Glutamatergic neuron (in vitro differentiated cells): Measurements from ENCODE around the gene MAGI1. TPM values are rescaled to one million over a fixed set of nuclear protein-coding genes. Genes with fewer than 3 reads are reported as not detected.
"Not testable (repeated sequence)": the region's sequence is repeated elsewhere in the genome, so short reads cannot be mapped to it uniquely, and the experiment has no call there.

Experiments used
- DNase-seq: peaks from one replicate; pipeline ENCODE4 v3.0.0; 2022
- H3K27ac Mint-ChIP-seq: one replicate; pipeline ENCODE4 v1.8.0; 2020; ENCODE audit warnings: mild to moderate bottlenecking, mixed read lengths, inconsistent platforms; ENCODE audit not compliant: unreplicated experiment
- H3K27me3 Mint-ChIP-seq: one replicate; pipeline ENCODE4 v1.8.0; 2020; ENCODE audit warnings: mild to moderate bottlenecking, moderate library complexity, mixed read lengths, inconsistent platforms; ENCODE audit not compliant: unreplicated experiment
- H3K36me3 Mint-ChIP-seq: one replicate; pipeline ENCODE4 v1.8.0; 2020; ENCODE audit warnings: mild to moderate bottlenecking, mixed read lengths, inconsistent platforms; ENCODE audit not compliant: unreplicated experiment
- H3K4me1 Mint-ChIP-seq: one replicate; pipeline ENCODE4 v1.8.0; 2020; ENCODE audit warnings: mild to moderate bottlenecking, low read depth, mixed read lengths, inconsistent platforms; ENCODE audit not compliant: unreplicated experiment
- H3K4me3 Mint-ChIP-seq: one replicate; pipeline ENCODE4 v1.8.0; 2020; ENCODE audit warnings: mild to moderate bottlenecking, mixed read lengths, inconsistent platforms; ENCODE audit not compliant: unreplicated experiment
- H3K9me3 Mint-ChIP-seq: one replicate; pipeline ENCODE4 v1.8.0; 2020; ENCODE audit warnings: mild to moderate bottlenecking, moderate library complexity, mixed read lengths, inconsistent platforms; ENCODE audit not compliant: unreplicated experiment
- CTCF ChIP-seq: fragments of 200-600 bp; sonication (generic); IDR thresholded peaks from one replicate; pipeline ENCODE4 v1.5.0; 2021; ENCODE audit not compliant: partially characterized antibody, unreplicated experiment
- total RNA-seq: library from RNA; stranded (reverse); fragmentation: NEBNext Ultra II Directional; extraction: Animal tissue kit (Norgen Biotek cat#: 25700); gene quantifications from one replicate; pipeline ENCODE4 v1.2.1, GENCODE V29; 2021; ENCODE audit not compliant: unreplicated experiment

MAGI1 gene
- total RNA-seq, 1 donor from 2014 or later: 46.5 TPM

- H3K27ac Mint-ChIP-seq: no peak overlapping the region
- TF ChIP-seq CTCF: no peak
- H3K27me3 Mint-ChIP-seq: no peaks in the 10 kb centered on the region
- no peaks in the 10 kb centered on the region for H3K36me3 Mint-ChIP-seq
- H3K4me1 Mint-ChIP-seq: peaks cover 13% of the 10 kb centered on the region
- DNase-seq: no peak
- H3K9me3 Mint-ChIP-seq: no peaks in the 10 kb centered on the region
- no peak overlapping the region for H3K4me3 Mint-ChIP-seq
Observed at GRCh38 chr3:65728138-65728537, 310.6 kb downstream of the MAGI1 start.

DNA sequence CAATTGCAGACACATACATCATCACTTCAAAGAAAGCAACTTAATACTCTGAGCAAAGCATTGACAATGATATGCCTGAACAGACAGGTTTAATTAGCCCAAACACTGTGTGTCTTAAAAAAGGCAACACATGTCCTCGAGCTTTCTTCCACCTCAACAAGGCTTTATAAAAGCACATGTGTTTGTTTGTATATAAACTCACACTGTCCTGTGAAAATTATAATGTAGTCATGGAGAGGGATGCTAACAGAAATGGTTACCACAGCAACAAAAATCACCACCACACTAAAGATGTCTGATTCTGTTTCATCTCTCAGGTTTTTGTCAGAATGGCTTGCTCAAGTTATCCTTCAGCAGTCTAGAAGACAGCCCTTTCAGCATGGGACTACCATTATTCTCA is 314.7 kb downstream of the MAGI1 start:
- TF ChIP-seq CTCF: no peak
- no peak overlapping the region for H3K27ac Mint-ChIP-seq

GRCh38 chr3:65723011-65723410 is 315.7 kb downstream of the MAGI1 start:
- DNase-seq: no peak
- H3K27ac Mint-ChIP-seq: no peak overlapping the region
- no peaks in the 10 kb centered on the region for H3K9me3 Mint-ChIP-seq
- no peak for TF ChIP-seq CTCF
- no peak overlapping the region for H3K4me3 Mint-ChIP-seq
- peaks cover 4% of the 10 kb centered on the region for H3K27me3 Mint-ChIP-seq
- no peaks in the 10 kb centered on the region for H3K36me3 Mint-ChIP-seq
- H3K4me1 Mint-ChIP-seq: peaks cover 2% of the 10 kb centered on the region

More for the DNA sequence above, 314.7 kb downstream of the MAGI1 start:
- Mint-ChIP-seq H3K9me3 (no peaks in the 10 kb centered on the region), H3K4me3 (no peak overlapping the region), H3K36me3 (no peaks in the 10 kb centered on the region), H3K27me3 (peaks cover 4% of the 10 kb centered on the region), H3K4me1 (peaks cover 7% of the 10 kb centered on the region)
- no peak for DNase-seq

- no peak for DNase-seq
- Mint-ChIP-seq H3K4me3 (no peak overlapping the region), H3K36me3 (no peaks in the 10 kb centered on the region), H3K27ac (no peak overlapping the region), H3K27me3 (peaks cover 4% of the 10 kb centered on the region), H3K4me1 (peaks cover 1% of the 10 kb centered on the region), H3K9me3 (no peaks in the 10 kb centered on the region)
- no peak for TF ChIP-seq CTCF
Observed at GRCh38 chr3:65720989-65721737, 317.6 kb downstream of the MAGI1 start.

DNA sequence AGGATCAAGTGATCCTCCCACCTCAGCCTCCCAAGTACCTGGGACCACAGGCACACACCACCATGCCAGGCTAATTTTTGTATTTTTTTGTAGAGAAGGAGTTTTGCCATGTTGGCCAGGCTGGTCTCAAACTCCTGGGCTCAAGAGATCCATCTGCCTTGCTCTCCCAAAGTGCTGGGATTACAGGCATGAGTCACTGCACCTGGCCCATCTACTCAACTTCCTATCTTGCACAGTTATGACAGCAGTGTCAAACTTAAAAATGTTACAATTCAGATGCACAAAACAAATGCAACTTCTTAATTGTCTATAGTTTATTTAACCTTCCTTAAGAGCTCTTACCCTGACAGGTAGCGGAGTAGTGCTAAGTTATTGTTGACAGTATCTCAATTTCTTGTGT is 319.1 kb downstream of the MAGI1 start:
- not testable (repeated sequence) for H3K27me3 Mint-ChIP-seq, H3K36me3 Mint-ChIP-seq, DNase-seq, H3K9me3 Mint-ChIP-seq, H3K27ac Mint-ChIP-seq, H3K4me3 Mint-ChIP-seq
- peaks cover 13% of the 10 kb centered on the region for H3K4me1 Mint-ChIP-seq
